ENCODE measurements around the gene NLRP9. TPM values are rescaled to one million over a fixed set of nuclear protein-coding genes. Genes with fewer than 3 reads are reported as not detected.

The NLRP9 gene
- total and polyA plus RNA-seq, 8 donors: 0.08 TPM; not detected in 7

- H3K36me3 ChIP-seq: peaks cover 4 to 79% of the 10 kb centered on the region in 2 donors
- no peak for ATAC-seq
These were observed 76.4 kb downstream of the NLRP9 start for GRCh38 chr19:55661826-55662225.

GRCh38 chr19:55660991-55661390 is 77.2 kb downstream of the NLRP9 start:
- peak in 1 of 4 donors; percentile 66 for DNase-seq
- Histone ChIP-seq H3K9me3 (no peaks in the 10 kb centered on the region), H3K4me1 (peaks cover 34 to 42% of the 10 kb centered on the region in 2 donors), H3K27ac (no peak overlapping the region), H3K36me3 (peaks cover 4 to 71% of the 10 kb centered on the region in 2 donors), H3K4me3 (no peak overlapping the region), H3K27me3 (no peaks in the 10 kb centered on the region)
- intact Hi-C loops (cut with DNase I): no loop called here
- ATAC-seq: no peak
- TF ChIP-seq CTCF (IDR thresholded peaks at IDR 0.05): no peak

More at GRCh38 chr19:55661826-55662225, 76.4 kb downstream of the NLRP9 start:
- Histone ChIP-seq H3K4me1 (peaks cover 25 to 34% of the 10 kb centered on the region in 2 donors), H3K9me3 (no peaks in the 10 kb centered on the region), H3K27me3 (no peaks in the 10 kb centered on the region), H3K4me3 (no peak overlapping the region), H3K27ac (no peak overlapping the region)
- TF ChIP-seq CTCF (IDR thresholded peaks at IDR 0.05): no peak
- intact Hi-C loops (cut with DNase I): no loop called here
- peak in 1 of 4 donors; percentile 1 for DNase-seq

DNA sequence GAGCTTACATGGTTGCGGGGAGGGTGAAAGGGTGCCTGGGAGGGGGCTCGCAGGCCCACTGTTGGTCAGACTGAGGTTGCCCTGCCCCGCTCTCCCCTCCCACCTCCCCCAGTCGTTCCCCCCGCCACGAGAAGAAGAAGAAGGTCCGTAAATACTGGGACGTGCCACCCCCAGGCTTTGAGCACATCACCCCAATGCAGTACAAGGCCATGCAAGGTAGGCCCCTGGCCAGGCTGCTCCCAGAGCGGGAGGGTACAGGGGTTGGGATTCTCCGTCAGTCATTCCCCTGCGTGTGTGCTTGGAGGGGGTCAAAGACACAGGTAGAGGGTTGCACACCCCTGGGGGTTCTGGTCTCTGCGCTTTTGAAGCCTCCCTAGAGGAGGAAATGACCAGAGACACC is 77.8 kb downstream of the NLRP9 start:
- TF ChIP-seq CTCF (IDR thresholded peaks at IDR 0.05): no peak

GRCh38 chr19:55659822-55660221 is 78.4 kb downstream of the NLRP9 start:
- no peaks in the 10 kb centered on the region for H3K9me3 ChIP-seq
- H3K27ac ChIP-seq: no peak overlapping the region
- H3K27me3 ChIP-seq: no peaks in the 10 kb centered on the region
- no peak for TF ChIP-seq CTCF (IDR thresholded peaks at IDR 0.05)
- H3K4me1 ChIP-seq: peaks cover 38 to 48% of the 10 kb centered on the region in 2 donors
- no peak overlapping the region for H3K4me3 ChIP-seq
- DNase-seq (peak in 1 of 4 donors; percentile 31), ATAC-seq (no peak)
- intact Hi-C loops (cut with DNase I): no loop called here
- H3K36me3 ChIP-seq: peaks cover 4 to 59% of the 10 kb centered on the region in 2 donors

More for the DNA sequence above, 77.8 kb downstream of the NLRP9 start:
- DNase-seq (no peak), ATAC-seq (no peak)
- H3K27ac ChIP-seq: no peak overlapping the region
- H3K4me3 ChIP-seq: no peak overlapping the region
- no peaks in the 10 kb centered on the region for H3K27me3 ChIP-seq
- no peaks in the 10 kb centered on the region for H3K9me3 ChIP-seq
- intact Hi-C loops (cut with DNase I): no loop called here
- peaks cover 38 to 48% of the 10 kb centered on the region in 2 donors for H3K4me1 ChIP-seq
- H3K36me3 ChIP-seq: peaks cover 4 to 65% of the 10 kb centered on the region in 2 donors

GRCh38 chr19:55658846-55659459 is 79.2 kb downstream of the NLRP9 start:
- Histone ChIP-seq H3K4me1 (peaks cover 38 to 48% of the 10 kb centered on the region in 2 donors), H3K36me3 (peaks cover under 1 to 50% of the 10 kb centered on the region in 2 donors), H3K9me3 (no peaks in the 10 kb centered on the region), H3K4me3 (no peak overlapping the region), H3K27ac (no peak overlapping the region), H3K27me3 (no peaks in the 10 kb centered on the region)
- intact Hi-C loops (cut with DNase I): no loop called here
- no peak for TF ChIP-seq CTCF (IDR thresholded peaks at IDR 0.05)
- ATAC-seq (no peak), DNase-seq (peak in 1 of 4 donors; percentile 76)

Other genes with a start within 250 kb of the NLRP9 start
- 10 to 100 TPM in 1 of 2 donors, 1 to 10 TPM in 1; 5.3 to 45.9 TPM for gene SSC5D, start 250.0 kb downstream of the NLRP9 start, total RNA-seq
- gene SSC5D, start 250.0 kb downstream of the NLRP9 start, polyA plus RNA-seq (ENCODE audit: insufficient read length in 6 of 6): 10 to 100 TPM in 1 of 6 donors, 1 to 10 TPM in 5; 4.1 to 12.7 (median 8.0) TPM
- gene SBK2, start 201.3 kb downstream of the NLRP9 start, total RNA-seq: not detected
- gene SBK2, start 201.3 kb downstream of the NLRP9 start, polyA plus RNA-seq (ENCODE audit: insufficient read length in 6 of 6): under 1 TPM in 1 of 6 donors, not detected in 5; 0.20 TPM
- under 1 TPM; 0.26 to 0.50 TPM for gene SBK3, start 192.9 kb downstream of the NLRP9 start, total RNA-seq
- 1 to 10 TPM in 2 of 6 donors, under 1 TPM in 4; 0.46 to 1.7 (median 0.69) TPM for gene SBK3, start 192.9 kb downstream of the NLRP9 start, polyA plus RNA-seq (ENCODE audit: insufficient read length in 6 of 6)
- gene ZNF579, start 157.6 kb downstream of the NLRP9 start, total RNA-seq: 10 to 100 TPM; 12.8 to 14.7 TPM
- gene ZNF579, start 157.6 kb downstream of the NLRP9 start, polyA plus RNA-seq (ENCODE audit: insufficient read length in 6 of 6): 10 to 100 TPM; 10.7 to 13.9 (median 12.5) TPM
- 10 to 100 TPM; 11.0 to 14.4 TPM for gene FIZ1, start 138.9 kb downstream of the NLRP9 start, total RNA-seq
- 10 to 100 TPM; 16.7 to 22.6 (median 19.6) TPM for gene FIZ1, start 138.9 kb downstream of the NLRP9 start, polyA plus RNA-seq (ENCODE audit: insufficient read length in 6 of 6)
- 10 to 100 TPM; 22.3 to 22.4 TPM for gene ZNF524, start 138.1 kb downstream of the NLRP9 start, total RNA-seq
- 1 to 10 TPM; 4.9 to 9.0 (median 6.9) TPM for gene ZNF524, start 138.1 kb downstream of the NLRP9 start, polyA plus RNA-seq (ENCODE audit: insufficient read length in 6 of 6)
- 10 to 100 TPM; 13.7 to 16.1 TPM for gene ZNF865, start 132.8 kb downstream of the NLRP9 start, total RNA-seq
- 10 to 100 TPM in 2 of 6 donors, 1 to 10 TPM in 4; 5.9 to 12.2 (median 8.4) TPM for gene ZNF865, start 132.8 kb downstream of the NLRP9 start, polyA plus RNA-seq (ENCODE audit: insufficient read length in 6 of 6)
- 1 to 10 TPM; 6.0 to 8.0 TPM for gene ZNF784, start 113.8 kb downstream of the NLRP9 start, total RNA-seq
- gene ZNF784, start 113.8 kb downstream of the NLRP9 start, polyA plus RNA-seq (ENCODE audit: insufficient read length in 6 of 6): 10 to 100 TPM in 1 of 6 donors, 1 to 10 TPM in 5; 8.3 to 11.6 (median 8.9) TPM
- gene ZNF580, start 97.4 kb downstream of the NLRP9 start, total RNA-seq: 10 to 100 TPM; 33.8 to 34.7 TPM
- 10 to 100 TPM; 35.8 to 49.5 (median 44.2) TPM for gene ZNF580, start 97.4 kb downstream of the NLRP9 start, polyA plus RNA-seq (ENCODE audit: insufficient read length in 6 of 6)
- gene ZNF581, start 94.8 kb downstream of the NLRP9 start, total RNA-seq: 10 to 100 TPM; 14.5 to 19.5 TPM
- 10 to 100 TPM; 24.2 to 32.3 (median 28.8) TPM for gene ZNF581, start 94.8 kb downstream of the NLRP9 start, polyA plus RNA-seq (ENCODE audit: insufficient read length in 6 of 6)
- 10 to 100 TPM in 1 of 2 donors, 1 to 10 TPM in 1; 9.7 to 15.1 TPM for gene CCDC106, start 90.2 kb downstream of the NLRP9 start, total RNA-seq
- 10 to 100 TPM; 11.0 to 16.8 (median 14.7) TPM for gene CCDC106, start 90.2 kb downstream of the NLRP9 start, polyA plus RNA-seq (ENCODE audit: insufficient read length in 6 of 6)
- 100 to 1,000 TPM; 123 to 145 TPM for gene U2AF2, start 83.4 kb downstream of the NLRP9 start, total RNA-seq
- gene U2AF2, start 83.4 kb downstream of the NLRP9 start, polyA plus RNA-seq (ENCODE audit: insufficient read length in 6 of 6): 100 to 1,000 TPM; 160 to 213 (median 176) TPM
- 100 to 1,000 TPM; 114 to 120 TPM for gene EPN1, start 63.2 kb downstream of the NLRP9 start, total RNA-seq
- gene EPN1, start 63.2 kb downstream of the NLRP9 start, polyA plus RNA-seq (ENCODE audit: insufficient read length in 6 of 6): 100 to 1,000 TPM in 1 of 6 donors, 10 to 100 TPM in 5; 67.7 to 104 (median 88.6) TPM
- gene RFPL4A, start 20.7 kb upstream of the NLRP9 start, total RNA-seq: not detected
- gene RFPL4A, start 20.7 kb upstream of the NLRP9 start, polyA plus RNA-seq (ENCODE audit: insufficient read length in 6 of 6): under 1 TPM in 1 of 6 donors, not detected in 5; 0.34 TPM
- not detected for gene RFPL4AL1, start 30.7 kb upstream of the NLRP9 start, total RNA-seq
- gene RFPL4AL1, start 30.7 kb upstream of the NLRP9 start, polyA plus RNA-seq (ENCODE audit: insufficient read length in 6 of 6): under 1 TPM in 2 of 6 donors, not detected in 4; 0.18 to 0.19 TPM
- gene NLRP11, start 93.6 kb upstream of the NLRP9 start, total RNA-seq: not detected
- gene NLRP11, start 93.6 kb upstream of the NLRP9 start, polyA plus RNA-seq (ENCODE audit: insufficient read length in 6 of 6): under 1 TPM in 2 of 6 donors, not detected in 4; 0.04 TPM
- not detected for gene NLRP4, start 98.1 kb upstream of the NLRP9 start, total RNA-seq
- gene NLRP4, start 98.1 kb upstream of the NLRP9 start, polyA plus RNA-seq (ENCODE audit: insufficient read length in 6 of 6): not detected
- not detected for gene NLRP13, start 193.9 kb upstream of the NLRP9 start, total RNA-seq
- not detected for gene NLRP13, start 193.9 kb upstream of the NLRP9 start, polyA plus RNA-seq (ENCODE audit: insufficient read length in 6 of 6)
- gene NLRP8, start 209.4 kb upstream of the NLRP9 start, total RNA-seq: not detected
- under 1 TPM in 1 of 6 donors, not detected in 5; 0.04 TPM for gene NLRP8, start 209.4 kb upstream of the NLRP9 start, polyA plus RNA-seq (ENCODE audit: insufficient read length in 6 of 6)
- not detected for gene NLRP5, start 248.4 kb upstream of the NLRP9 start, total RNA-seq
- gene NLRP5, start 248.4 kb upstream of the NLRP9 start, polyA plus RNA-seq (ENCODE audit: insufficient read length in 6 of 6): not detected